Islet of Langerhans (tissue), 1 donor: Measurements from ENCODE around the gene PPP2R2D.

Source experiments
- FAIRE-seq: peaks from one replicate; lab custom pipeline; 2011; peaks lifted over from hg19 to GRCh38; lab: Jason Lieb, UNC

PPP2R2D gene

GRCh38 chr10:131929122-131929845 is 28.5 kb downstream of the PPP2R2D start:
- no peak for FAIRE-seq

DNA sequence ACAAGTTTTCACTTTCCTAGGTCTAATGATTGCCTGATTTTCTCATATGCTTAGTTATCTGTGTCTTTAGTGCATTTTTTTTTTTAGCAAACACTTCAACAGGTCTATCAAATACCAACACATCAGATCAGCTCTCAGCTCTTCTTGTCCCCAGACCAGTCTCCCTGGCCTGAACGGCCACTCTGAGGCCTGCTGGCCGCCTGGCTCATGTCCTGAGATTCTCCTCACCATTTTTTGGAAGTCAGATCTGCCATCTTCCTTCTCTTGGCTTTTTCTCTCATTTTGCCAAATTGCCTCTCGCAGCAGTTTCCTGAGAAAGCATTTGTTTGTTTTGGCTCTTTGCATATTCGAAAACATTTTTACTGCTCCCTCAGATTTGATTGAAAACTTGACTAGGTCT is 29.3 kb downstream of the PPP2R2D start:
- no peak for FAIRE-seq

- FAIRE-seq, result no peak
These were observed 29.9 kb downstream of the PPP2R2D start for GRCh38 chr10:131930586-131931330.

GRCh38 chr10:131931981-131932380 is 31.2 kb downstream of the PPP2R2D start:
- FAIRE-seq, result no peak

- FAIRE-seq, result no peak
These were observed 32.3 kb downstream of the PPP2R2D start for GRCh38 chr10:131933016-131933695.

GRCh38 chr10:131933696-131934086 is 32.9 kb downstream of the PPP2R2D start:
- FAIRE-seq, result no peak

DNA sequence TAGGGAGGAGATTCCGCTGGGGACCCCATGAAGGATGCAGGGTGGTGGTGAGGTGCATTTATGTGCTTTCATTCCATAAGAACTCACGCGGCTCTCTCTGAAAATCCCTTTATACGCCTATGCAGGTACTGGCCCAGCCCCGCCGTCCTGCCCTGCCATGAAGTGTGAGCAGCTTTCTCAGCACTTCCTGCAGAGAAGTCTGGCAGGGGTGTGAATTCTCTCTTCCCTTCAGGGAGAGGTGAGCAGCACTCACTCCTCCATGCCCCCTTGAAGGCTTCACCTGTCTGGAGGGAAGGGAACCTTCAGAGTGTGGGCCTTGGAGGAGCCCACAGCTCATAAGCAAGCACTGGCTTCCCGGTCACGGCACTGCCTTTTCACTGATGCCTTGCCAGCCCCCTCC is 34.0 kb downstream of the PPP2R2D start:
- no peak for FAIRE-seq

GRCh38 chr10:131935260-131935659 is 34.5 kb downstream of the PPP2R2D start:
- no peak for FAIRE-seq

GRCh38 chr10:131936294-131936693 is 35.5 kb downstream of the PPP2R2D start:
- no peak for FAIRE-seq

- FAIRE-seq, result no peak
These were observed 35.9 kb downstream of the PPP2R2D start for GRCh38 chr10:131936736-131937135.

GRCh38 chr10:131937836-131938235 is 37.0 kb downstream of the PPP2R2D start:
- FAIRE-seq, result no peak

DNA sequence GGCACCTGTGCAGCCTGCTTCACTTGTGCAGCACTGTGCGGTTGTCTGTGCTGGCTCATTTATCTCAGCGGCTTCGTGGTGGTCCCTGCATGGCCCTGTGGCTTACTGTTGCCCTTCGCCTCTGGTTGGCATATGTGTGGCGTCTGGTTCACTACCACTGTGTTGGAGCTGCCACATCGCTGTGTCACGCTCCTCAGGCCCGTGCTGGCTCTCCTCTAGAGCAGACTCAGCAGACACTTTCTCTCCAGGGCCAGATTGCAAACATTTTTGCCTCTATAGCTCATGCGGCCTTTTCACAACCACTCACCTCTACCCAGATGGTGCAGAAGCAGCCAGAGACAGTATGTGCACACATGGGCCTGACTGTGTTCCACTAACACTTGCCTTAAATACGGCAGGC is 37.9 kb downstream of the PPP2R2D start:
- no peak for FAIRE-seq

- FAIRE-seq, result no peak
These were observed 41.6 kb downstream of the PPP2R2D start for GRCh38 chr10:131942455-131942854.

DNA sequence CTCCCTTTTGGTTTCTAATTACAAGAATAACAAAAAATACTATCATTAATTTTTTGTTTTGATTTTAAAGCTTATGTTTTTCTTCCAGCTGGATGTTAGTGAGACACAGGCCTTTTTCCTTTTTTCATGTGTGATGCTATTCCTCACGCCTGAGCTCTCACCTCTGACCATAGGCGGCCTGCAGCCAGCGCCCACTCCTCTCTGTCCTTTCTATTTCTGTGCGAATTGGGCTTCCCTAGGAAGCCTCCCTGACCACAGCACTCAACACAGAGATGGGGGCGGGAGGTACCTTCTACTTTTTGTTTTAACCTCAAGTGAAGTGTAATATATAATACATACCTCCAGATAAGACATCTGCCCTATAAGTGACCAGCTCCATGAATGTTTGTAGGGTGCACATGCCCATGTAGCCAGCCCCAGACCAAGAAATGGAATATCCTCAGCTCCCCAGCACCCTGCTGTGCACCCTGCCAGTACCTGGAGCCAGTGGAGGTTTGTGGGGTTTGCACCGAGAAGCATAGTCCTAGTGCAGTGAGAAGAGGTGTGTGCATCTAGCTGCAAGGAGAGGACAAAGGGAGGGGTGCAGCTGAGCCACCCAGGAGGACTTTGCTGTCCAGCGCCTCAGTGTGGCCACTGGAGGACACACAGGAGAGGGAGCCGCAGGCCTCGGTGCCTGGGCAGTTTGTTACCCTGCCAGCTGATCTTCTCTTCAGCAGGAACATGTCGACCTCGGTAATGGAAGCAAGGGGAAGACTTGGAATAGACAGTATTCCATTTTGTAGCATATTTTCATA is 42.4 kb downstream of the PPP2R2D start:
- no peak for FAIRE-seq

DNA sequence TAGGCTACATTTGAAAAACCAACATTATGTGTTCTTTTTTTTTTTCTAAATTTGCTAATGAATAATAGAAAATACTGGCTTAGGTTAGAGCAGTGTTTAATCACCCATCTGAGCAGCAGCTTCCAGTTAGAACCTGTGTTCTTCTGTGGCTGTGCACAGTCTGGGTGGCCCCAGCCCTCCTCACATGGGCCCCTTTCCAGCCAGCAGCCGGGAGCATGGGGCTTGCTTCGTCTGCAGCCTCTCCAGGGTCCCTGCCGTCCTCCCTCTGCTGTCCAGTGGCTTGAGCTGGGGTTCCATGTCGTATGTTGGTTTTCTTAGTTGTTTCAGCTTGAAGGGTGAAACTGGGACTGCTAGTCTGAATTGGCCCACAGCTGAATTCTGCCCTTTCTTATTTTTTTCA is 43.6 kb downstream of the PPP2R2D start:
- no peak for FAIRE-seq

- no peak for FAIRE-seq
These were observed 44.3 kb downstream of the PPP2R2D start for GRCh38 chr10:131944976-131945695.

DNA sequence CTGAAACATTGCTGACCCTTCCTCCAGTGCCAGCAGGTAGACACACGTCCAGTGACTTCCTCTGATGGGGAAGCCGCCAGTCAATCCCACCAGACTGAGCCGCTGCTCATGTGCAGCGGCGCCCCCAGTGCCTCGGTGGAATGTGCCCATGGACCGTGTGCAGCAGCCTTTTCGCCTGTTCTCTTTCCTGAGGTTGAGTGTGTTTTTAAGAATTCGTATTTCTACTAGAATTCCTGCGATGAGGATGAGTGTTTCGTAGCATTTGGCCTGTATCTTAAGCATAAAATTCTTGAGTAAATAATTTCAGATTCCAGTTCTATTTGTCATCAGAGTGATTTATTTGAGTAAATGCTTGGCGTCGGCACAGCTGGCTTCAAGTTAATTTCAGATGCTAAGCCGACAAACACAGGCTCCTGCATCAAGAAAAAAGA is 45.5 kb downstream of the PPP2R2D start:
- FAIRE-seq, result no peak

DNA sequence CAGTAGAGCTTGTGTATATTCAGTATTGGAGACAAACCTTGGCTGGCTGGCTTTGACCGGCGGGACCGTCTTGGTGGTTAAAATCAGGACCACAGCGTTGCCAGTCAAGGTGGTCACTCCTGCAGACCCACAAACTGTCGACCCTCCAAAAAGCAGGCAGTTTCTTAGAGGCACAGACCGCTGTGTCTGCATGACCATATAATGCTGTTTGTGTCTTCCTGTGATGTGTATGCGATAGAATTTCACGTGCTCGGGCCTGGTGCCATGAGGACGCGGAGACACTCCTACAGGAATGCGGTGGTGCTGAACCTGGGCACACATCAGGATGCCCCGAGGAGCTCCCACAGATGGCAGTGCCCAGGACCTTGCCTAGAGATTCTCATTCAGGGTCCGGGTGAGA is 46.1 kb downstream of the PPP2R2D start:
- no peak for FAIRE-seq

GRCh38 chr10:131947631-131948347 is 47.0 kb downstream of the PPP2R2D start:
- no peak for FAIRE-seq

DNA sequence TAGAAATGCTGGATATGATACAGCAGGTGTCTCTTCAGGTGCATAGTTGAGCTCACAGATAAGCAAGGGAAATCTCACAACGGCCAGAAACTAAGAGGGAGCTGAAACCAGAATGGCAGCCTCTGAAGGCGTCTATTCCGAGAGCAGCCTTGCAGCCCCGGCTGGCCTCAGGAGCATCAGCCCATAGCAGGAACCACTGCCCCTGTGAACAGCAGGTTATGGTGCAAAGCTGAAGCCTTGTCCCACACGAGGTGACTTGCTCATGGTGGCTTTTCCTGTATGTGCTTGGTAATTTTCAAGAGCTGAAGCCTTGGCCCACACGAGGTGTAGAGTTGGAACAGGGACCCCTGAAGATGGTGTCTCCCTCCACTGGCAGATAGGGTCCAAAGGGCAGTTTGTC is 47.7 kb downstream of the PPP2R2D start:
- no peak for FAIRE-seq
